ENCODE data around the gene GPRC5B. TPM values are rescaled to one million over a fixed set of nuclear protein-coding genes. Genes with fewer than 3 reads are reported as not detected.

The GPRC5B gene
- polyA plus RNA-seq, 1 donor: 88.7 TPM

DNA sequence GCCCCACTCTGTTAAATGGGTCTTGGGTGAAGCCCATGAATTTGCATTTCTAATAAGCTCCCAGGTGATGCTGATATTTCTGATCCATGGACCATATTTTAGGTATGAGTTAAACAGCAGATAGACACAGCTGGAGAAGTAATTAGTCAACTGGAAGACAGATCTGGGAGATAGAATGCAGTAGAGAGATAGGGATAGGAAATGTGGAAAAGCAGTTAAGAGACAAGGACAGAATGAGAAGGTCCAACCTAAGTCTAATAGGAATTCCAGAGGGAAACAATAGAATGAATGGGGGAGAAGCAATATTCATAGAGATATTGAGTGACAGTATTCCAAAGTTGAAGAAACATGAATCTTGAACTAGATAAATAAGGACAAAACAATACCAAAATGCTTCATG, 71.7 kb downstream of the GPRC5B start:
- no peak for DNase-seq (ENCODE audit: low read depth)

DNA sequence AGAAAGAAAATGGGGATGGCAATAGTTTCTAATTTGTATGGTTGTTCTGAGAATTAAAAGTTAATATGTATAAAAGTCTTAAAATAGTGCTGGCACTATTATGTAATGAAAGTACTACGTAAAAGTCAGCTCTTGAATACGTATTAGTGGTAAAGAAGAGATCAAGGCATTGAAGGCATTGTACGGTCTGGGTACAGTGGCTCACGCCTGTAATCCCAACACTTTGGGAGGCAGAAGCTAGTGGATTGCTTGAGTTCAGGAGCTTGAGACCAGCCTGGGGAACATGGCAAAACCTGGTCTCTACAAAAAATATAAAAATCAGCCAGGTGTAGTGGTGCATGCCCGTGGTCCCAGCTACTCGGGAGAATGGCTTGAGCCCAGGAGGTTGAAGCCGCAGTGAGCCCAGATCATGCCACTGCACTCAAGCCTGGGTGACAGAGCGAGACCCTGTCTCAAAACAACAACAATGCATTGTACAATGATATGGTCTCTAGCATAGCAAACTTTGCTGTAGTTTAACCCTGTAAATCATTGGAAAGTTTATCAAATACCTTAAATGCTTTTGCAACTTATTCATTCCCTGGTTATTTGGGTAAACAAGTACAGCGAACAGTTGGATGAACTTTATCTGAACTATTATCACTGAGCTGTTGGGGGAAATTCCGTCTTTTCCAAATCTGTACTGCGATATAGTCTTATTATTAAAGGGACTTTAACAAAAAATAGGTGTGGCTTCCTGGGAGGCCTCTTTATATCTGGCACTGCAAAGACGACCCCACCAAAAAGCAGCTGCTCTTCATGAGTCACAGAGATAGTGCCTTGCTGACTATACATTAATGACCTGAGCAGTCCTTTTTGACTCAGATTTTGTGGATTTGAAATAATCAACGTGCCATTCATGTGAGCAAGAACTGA, 73.6 kb downstream of the GPRC5B start:
- DNase-seq (ENCODE audit: low read depth): no peak

DNA sequence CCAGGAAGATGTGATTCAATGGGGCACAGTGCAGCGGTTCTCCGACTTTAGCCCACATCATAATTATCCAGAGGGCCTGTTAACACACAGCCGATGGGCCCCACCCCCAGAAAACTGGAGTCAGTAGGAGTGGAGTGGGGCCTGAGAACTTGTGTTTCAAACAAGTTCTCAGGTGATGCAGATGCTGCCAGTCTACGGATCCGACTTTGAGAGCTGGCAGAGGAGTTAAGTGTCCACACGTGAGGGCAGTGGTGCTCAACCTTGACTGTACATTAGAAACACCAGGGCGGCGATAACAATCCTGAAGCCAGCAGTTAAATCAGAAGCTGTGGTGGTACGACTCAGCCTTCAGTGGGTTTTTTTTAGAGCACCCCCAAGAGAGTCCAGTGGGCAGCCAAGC, 75.0 kb downstream of the GPRC5B start:
- no peak for DNase-seq (ENCODE audit: low read depth)

DNA sequence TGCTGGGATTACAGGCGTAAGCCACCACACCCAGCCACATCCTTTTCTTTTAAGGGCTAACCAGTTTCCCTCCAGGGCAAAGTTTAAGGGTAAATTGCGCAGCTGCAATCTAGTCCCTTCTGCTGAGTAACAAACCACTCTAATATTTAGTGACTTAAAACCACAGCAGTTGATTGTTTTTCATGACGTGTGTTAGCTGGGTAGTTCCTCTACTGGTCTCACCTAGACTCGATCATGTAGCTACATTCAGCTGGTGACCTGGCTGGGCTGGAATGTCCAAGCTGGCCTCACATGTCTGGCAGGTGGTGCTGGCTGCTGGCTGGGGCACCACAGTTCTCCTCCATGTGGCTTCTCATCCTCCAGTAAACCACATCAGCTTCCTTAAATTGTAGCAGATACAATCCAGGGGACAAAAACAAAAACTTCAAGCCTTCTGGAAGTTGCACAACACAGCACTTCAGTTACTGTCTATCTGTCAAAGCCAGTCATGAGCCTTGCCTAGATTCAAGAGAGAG, 75.5 kb downstream of the GPRC5B start:
- no peak for DNase-seq (ENCODE audit: low read depth)

DNA sequence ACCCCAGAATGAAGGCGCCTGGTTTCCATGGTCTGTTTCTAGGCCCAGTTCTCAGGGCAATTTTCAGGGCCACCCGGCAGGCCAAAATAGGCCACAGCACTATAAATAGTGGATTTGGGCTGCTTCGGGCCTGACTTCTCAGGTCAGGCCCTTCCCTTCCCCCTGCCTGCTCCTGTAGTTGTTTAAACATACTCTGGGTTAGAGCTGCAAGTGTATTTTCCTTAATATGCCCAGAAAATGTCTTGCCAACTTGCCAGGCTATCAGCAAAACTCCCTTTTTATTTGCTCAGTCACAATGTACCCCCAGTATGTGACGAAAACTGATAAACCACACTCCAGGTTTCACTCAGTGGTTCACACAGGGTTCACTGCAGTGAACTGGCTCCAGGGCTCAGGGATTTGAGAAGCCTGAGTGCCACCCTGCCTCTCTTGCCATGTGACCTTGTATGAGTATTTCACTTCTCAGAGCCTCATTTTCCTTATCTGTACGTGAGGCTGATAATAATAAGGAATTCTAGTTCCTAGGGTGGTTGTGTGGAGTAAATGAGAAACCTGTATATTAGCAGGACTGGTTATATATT, 76.5 kb downstream of the GPRC5B start:
- DNase-seq (ENCODE audit: low read depth): no peak

Other genes starting within 250 kb of the GPRC5B start
- gene KNOP1, start 166.6 kb downstream of the GPRC5B start, polyA plus RNA-seq (ENCODE audit: insufficient read length): 30.6 TPM
- 14.2 TPM for gene IQCK, start 166.6 kb downstream of the GPRC5B start, polyA plus RNA-seq (ENCODE audit: insufficient read length)
- gene GPR139, start 189.0 kb upstream of the GPRC5B start, polyA plus RNA-seq (ENCODE audit: insufficient read length): not detected